ENCODE data around the gene ZFYVE21. TPM values are rescaled to one million over a fixed set of nuclear protein-coding genes. Genes with fewer than 3 reads are reported as not detected.

ZFYVE21 gene
- total RNA-seq, 1 experiment from 2014 or later = 31.3 TPM

- no peak for TF ChIP-seq RAD21 (IDR thresholded peaks at IDR 0.05; ENCODE audit: low read depth)
Observed at GRCh38 chr14:103704708-103705107, 10.9 kb upstream of the ZFYVE21 start (continued).

GRCh38 chr14:103705118-103705503, 10.5 kb upstream of the ZFYVE21 start:
- TF ChIP-seq SP1 (IDR thresholded peaks at IDR 0.05; ENCODE audit: low read depth) (no peak), POLR2AphosphoS5 (IDR thresholded peaks at IDR 0.05; ENCODE audit: low read depth, low read length) (peak; percentile 41; the same call in 1 of the 2 replicates), ZNF274 (IDR thresholded peaks at IDR 0.05; ENCODE audit: low read depth, low read length) (no peak), YY1 (IDR thresholded peaks at IDR 0.05; ENCODE audit: extremely low read depth, insufficient replicate concordance, low read depth, low read length) (no peak), SRF (IDR thresholded peaks at IDR 0.05; ENCODE audit: low read depth) (no peak), EGR1 (IDR thresholded peaks at IDR 0.05; ENCODE audit: low read depth) (no peak), SIN3A (IDR thresholded peaks at IDR 0.05; ENCODE audit: low read depth) (no peak)
- ATAC-seq = no peak
- Histone ChIP-seq H3K4me3 (replicated peaks in 1 of 2; ENCODE audit: low read depth in 1 of 2, low read length in 2 of 2) (no peak overlapping the region), H3K4me2 (ENCODE audit: low read length) (no peak overlapping the region), H3K4me1 (ENCODE audit: control insufficient read depth in 1 of 2, insufficient read depth in 2 of 2, low read length in 2 of 2) (no peaks in the 10 kb centered on the region), H3K9me2 (ENCODE audit: insufficient read depth) (no peaks in the 10 kb centered on the region), H3K9ac (ENCODE audit: low read length) (no peak overlapping the region), H3K9me3 (ENCODE audit: control insufficient read depth in 1 of 2, insufficient read depth in 1 of 2, low read depth in 1 of 2, low read length in 2 of 2) (no peaks in the 10 kb centered on the region), H3K27me3 (ENCODE audit: insufficient read depth, low read length) (no peaks in the 10 kb centered on the region), H3K79me2 (ENCODE audit: insufficient read depth, low read length) (no peaks in the 10 kb centered on the region; the same call in 1 of the 2 replicates), H3K36me3 (ENCODE audit: control insufficient read depth in 1 of 2, insufficient read depth in 2 of 2, low read length in 2 of 2) (peaks cover 10 to 50% of the 10 kb centered on the region in 2 experiments; a peak in 3 of 4 replicates), H4K20me1 (ENCODE audit: insufficient read depth) (peaks cover 7% of the 10 kb centered on the region; the same call in 1 of the 2 replicates), H3K27ac (ENCODE audit: low read depth, low read length) (no peak overlapping the region), H2AFZ (ENCODE audit: low read depth, low read length, poor library complexity, severe bottlenecking) (no peak overlapping the region)
- no TSS peak for BruUV-seq (replicated peaks)
- POLR2A ChIA-PET = interaction anchor here (0.8 kb wide), 1 partner anchor 10 kb away, joined by 3 read pairs; the partner anchor contains the start of genes XRCC3 and ZFYVE21
- intact Hi-C loops (cut with micrococcal nuclease) = no loop called here
- no peak for DNase-seq (ENCODE audit: low read depth, low spot score)
- CTCF ChIA-PET = no interaction called here
- RAD21 ChIA-PET (ENCODE audit: low non-redundant PET in 1 of 2, low total read pairs in 2 of 2, uncharacterized antibody in 2 of 2, unreplicated experiment in 2 of 2) = no interaction called here
